ENCODE results near the gene CADPS2. TPM values are rescaled to one million over a fixed set of nuclear protein-coding genes. Genes with fewer than 3 reads are reported as not detected.

CADPS2 gene
- total and polyA plus RNA-seq, 4 donors, result 5.6 to 41.1 (median 11.0) TPM

DNA sequence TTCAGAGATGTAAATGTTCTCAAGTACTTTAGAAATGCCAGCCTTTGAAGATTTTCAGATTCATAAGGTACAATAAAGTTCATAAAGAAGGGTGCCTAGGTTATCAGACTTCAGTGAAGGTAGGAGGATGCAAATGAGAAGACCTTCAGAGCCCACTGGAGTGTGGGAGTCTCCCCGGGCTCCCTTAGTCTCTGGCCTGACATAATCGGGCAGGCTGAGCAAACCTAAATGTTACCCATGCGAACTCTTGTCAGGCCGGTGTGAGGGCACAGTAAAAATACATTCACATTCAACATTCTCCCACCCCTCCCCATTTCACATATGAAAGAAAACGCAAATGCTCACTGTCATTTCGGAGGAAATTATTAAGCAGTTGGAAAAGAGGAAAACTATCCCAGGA lies 479.1 kb downstream of the CADPS2 start:
- WGBS, result 88% methylated on average over 6 of the region's 6 CpGs
- DNase-seq (ENCODE audit: low spot score), result no peak
- TF ChIP-seq JUND (IDR thresholded peaks at IDR 0.05), result no peak
- no peak for TF ChIP-seq HNF4G (IDR thresholded peaks at IDR 0.05)
- TF ChIP-seq YY1 (IDR thresholded peaks at IDR 0.05), result no peak
- TF ChIP-seq, protein P1, sequence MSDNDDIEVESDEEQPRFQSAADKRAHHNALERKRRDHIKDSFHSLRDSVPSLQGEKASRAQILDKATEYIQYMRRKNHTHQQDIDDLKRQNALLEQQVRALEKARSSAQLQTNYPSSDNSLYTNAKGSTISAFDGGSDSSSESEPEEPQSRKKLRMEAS (IDR thresholded peaks at IDR 0.05), result no peak
- TF ChIP-seq FOXA2 (IDR thresholded peaks at IDR 0.05), result no peak
- no peak for TF ChIP-seq NR2F2 (IDR thresholded peaks at IDR 0.05)
- no peak for TF ChIP-seq GABPA (IDR thresholded peaks at IDR 0.05 in 1 of 2, conservative IDR thresholded peaks at IDR 0.05 in 1 of 2)
- TF ChIP-seq HNF4A (conservative IDR thresholded peaks at IDR 0.05), result no peak
- TF ChIP-seq, protein P2, sequence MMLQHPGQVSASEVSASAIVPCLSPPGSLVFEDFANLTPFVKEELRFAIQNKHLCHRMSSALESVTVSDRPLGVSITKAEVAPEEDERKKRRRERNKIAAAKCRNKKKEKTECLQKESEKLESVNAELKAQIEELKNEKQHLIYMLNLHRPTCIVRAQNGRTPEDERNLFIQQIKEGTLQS (IDR thresholded peaks at IDR 0.05), result no peak
- TF ChIP-seq TAF1 (conservative IDR thresholded peaks at IDR 0.05), result no peak
- TF ChIP-seq RAD21 (IDR thresholded peaks at IDR 0.05), result no peak
- TF ChIP-seq SP1 (IDR thresholded peaks at IDR 0.05), result no peak
- TF ChIP-seq, protein P3, sequence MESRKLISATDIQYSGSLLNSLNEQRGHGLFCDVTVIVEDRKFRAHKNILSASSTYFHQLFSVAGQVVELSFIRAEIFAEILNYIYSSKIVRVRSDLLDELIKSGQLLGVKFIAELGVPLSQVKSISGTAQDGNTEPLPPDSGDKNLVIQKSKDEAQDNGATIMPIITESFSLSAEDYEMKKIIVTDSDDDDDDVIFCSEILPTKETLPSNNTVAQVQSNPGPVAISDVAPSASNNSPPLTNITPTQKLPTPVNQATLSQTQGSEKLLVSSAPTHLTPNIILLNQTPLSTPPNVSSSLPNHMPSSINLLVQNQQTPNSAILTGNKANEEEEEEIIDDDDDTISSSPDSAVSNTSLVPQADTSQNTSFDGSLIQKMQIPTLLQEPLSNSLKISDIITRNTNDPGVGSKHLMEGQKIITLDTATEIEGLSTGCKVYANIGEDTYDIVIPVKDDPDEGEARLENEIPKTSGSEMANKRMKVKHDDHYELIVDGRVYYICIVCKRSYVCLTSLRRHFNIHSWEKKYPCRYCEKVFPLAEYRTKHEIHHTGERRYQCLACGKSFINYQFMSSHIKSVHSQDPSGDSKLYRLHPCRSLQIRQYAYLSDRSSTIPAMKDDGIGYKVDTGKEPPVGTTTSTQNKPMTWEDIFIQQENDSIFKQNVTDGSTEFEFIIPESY (IDR thresholded peaks at IDR 0.05), result no peak
- no peak for TF ChIP-seq RXRA (IDR thresholded peaks at IDR 0.05)
- no peak for TF ChIP-seq EGR1 (IDR thresholded peaks at IDR 0.05; ENCODE audit: low read depth in 2 of 2)
- TF ChIP-seq, protein P4, sequence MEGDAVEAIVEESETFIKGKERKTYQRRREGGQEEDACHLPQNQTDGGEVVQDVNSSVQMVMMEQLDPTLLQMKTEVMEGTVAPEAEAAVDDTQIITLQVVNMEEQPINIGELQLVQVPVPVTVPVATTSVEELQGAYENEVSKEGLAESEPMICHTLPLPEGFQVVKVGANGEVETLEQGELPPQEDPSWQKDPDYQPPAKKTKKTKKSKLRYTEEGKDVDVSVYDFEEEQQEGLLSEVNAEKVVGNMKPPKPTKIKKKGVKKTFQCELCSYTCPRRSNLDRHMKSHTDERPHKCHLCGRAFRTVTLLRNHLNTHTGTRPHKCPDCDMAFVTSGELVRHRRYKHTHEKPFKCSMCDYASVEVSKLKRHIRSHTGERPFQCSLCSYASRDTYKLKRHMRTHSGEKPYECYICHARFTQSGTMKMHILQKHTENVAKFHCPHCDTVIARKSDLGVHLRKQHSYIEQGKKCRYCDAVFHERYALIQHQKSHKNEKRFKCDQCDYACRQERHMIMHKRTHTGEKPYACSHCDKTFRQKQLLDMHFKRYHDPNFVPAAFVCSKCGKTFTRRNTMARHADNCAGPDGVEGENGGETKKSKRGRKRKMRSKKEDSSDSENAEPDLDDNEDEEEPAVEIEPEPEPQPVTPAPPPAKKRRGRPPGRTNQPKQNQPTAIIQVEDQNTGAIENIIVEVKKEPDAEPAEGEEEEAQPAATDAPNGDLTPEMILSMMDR (IDR thresholded peaks at IDR 0.05; ENCODE audit: low read depth, low read length, missing input control), result no peak
- TF ChIP-seq, protein P5, sequence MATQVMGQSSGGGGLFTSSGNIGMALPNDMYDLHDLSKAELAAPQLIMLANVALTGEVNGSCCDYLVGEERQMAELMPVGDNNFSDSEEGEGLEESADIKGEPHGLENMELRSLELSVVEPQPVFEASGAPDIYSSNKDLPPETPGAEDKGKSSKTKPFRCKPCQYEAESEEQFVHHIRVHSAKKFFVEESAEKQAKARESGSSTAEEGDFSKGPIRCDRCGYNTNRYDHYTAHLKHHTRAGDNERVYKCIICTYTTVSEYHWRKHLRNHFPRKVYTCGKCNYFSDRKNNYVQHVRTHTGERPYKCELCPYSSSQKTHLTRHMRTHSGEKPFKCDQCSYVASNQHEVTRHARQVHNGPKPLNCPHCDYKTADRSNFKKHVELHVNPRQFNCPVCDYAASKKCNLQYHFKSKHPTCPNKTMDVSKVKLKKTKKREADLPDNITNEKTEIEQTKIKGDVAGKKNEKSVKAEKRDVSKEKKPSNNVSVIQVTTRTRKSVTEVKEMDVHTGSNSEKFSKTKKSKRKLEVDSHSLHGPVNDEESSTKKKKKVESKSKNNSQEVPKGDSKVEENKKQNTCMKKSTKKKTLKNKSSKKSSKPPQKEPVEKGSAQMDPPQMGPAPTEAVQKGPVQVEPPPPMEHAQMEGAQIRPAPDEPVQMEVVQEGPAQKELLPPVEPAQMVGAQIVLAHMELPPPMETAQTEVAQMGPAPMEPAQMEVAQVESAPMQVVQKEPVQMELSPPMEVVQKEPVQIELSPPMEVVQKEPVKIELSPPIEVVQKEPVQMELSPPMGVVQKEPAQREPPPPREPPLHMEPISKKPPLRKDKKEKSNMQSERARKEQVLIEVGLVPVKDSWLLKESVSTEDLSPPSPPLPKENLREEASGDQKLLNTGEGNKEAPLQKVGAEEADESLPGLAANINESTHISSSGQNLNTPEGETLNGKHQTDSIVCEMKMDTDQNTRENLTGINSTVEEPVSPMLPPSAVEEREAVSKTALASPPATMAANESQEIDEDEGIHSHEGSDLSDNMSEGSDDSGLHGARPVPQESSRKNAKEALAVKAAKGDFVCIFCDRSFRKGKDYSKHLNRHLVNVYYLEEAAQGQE (IDR thresholded peaks at IDR 0.05), result no peak
- no peak for TF ChIP-seq FOXA1 (IDR thresholded peaks at IDR 0.05)
- Histone ChIP-seq H3K9ac (ENCODE audit: low read depth in 1 of 2, low read length in 2 of 2) (no peak overlapping the region), H3K4me3 (ENCODE audit: low read depth in 1 of 3, low read length in 3 of 3) (no peak overlapping the region), H3K9me3 (ENCODE audit: control insufficient read depth in 4 of 4, low read length in 3 of 4) (no peaks in the 10 kb centered on the region), H3K27me3 (ENCODE audit: control insufficient read depth in 4 of 4, insufficient read depth in 4 of 4, low read length in 3 of 4) (no peaks in the 10 kb centered on the region), H3K4me1 (ENCODE audit: control insufficient read depth in 4 of 4, insufficient read depth in 4 of 4, low read length in 3 of 4) (no peaks in the 10 kb centered on the region), H3K36me3 (ENCODE audit: control insufficient read depth in 4 of 4, insufficient read depth in 3 of 4, low read depth in 1 of 4, low read length in 3 of 4) (peaks cover 0 to 2% (median under 1%) of the 10 kb centered on the region in 4 donors), H3K27ac (ENCODE audit: low read depth in 1 of 2, low read length in 2 of 2) (no peak overlapping the region)

Measured in liver (tissue), 9 donors.